Stimulated activated CD8-positive, alpha-beta memory T cell treated with anti-CD3 and anti-CD28 coated beads, Interleukin-12 subunit alpha, Interleukin-12 subunit beta, amount 100 ng/mL, for 24 hours (primary cell): ENCODE data around the gene RAPGEF1.
"Not testable (repeated sequence)": the region's sequence is repeated elsewhere in the genome, so short reads cannot be mapped to it uniquely, and the experiment has no call there.

Experiments
- DNase-seq: peaks from one replicate; pipeline ENCODE4 v3.0.0-alpha.2; 2020; ENCODE audit errors: extremely low read depth

RAPGEF1 gene

DNA sequence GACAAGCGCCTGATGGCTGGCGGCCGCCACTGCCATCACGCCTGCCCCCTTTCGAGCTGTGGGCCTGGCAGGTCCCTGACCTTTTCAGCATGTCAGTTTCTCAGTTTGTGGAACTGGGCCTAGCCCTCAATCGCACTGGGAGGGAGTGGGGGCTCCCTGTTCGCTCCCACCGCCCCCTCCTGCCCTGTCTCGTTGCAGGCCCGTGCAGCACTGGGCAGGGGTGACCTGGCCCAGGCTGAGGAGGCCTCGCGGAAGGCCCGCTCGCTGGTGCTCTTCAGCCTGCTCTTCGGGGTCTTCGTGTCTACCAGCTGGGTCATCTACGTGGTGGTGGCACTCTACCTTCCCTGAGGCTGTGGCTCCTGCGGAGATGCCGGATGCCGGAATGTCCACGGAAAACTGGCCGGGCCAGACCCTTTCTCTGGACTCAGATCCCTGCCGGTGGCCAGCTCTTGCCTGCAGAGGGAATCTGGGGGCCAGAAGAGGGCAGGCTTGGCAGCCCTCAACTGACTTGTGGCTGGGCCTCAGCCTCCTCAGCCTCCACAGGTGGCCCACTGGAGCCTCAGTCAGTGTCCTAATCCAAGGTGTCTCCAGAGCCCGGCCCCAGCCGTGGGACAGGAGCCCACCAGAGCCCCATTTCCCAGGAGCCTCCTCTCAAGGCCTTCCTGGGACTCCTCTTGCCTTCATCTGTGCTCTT lies 181.9 kb downstream of the RAPGEF1 start:
- DNase-seq: no peak

DNA sequence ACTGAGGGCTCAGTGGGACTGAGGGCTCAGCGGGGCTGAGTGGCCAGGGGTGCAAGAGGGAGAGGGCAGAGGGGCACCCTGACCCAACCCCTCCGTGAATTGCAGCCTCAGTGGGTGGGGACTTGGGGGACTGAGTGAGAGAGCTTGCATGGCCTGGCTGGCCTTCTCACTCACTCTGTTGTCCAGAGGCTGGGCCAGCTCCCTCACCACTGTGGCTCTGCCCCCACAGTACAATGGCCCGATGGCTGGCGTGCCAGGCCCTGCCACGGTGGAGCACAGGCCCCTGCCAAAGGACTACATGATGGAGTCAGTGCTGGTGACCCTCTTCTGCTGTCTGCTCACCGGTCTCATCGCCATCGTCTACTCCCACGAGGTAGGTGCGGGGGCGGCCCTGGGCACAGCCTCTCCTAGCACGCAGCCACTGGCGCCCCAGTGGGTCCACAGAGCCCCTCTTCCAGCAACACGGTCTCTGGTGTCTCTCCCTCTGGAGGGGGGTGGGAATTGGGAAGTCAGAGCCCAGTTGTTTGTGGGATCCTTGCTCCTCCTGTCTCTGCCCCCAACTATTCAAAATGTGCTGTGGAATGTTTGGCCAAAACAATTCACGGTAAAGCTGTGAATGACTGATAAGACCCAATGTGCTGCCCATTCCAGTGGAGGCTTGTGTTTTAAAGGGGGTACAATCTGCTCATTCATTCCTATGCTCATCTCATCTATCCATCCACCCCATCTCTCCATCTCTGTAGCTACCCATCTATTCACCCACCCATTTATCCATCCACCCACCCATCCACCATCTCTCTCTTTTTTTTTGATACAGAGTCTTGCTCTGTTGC lies 183.8 kb downstream of the RAPGEF1 start:
- no peak for DNase-seq

- DNase-seq: no peak
Measured at GRCh38 chr9:131554843-131555351, 185.0 kb downstream of the RAPGEF1 start.

- DNase-seq: no peak
Measured at GRCh38 chr9:131554087-131554842, 185.6 kb downstream of the RAPGEF1 start.

DNA sequence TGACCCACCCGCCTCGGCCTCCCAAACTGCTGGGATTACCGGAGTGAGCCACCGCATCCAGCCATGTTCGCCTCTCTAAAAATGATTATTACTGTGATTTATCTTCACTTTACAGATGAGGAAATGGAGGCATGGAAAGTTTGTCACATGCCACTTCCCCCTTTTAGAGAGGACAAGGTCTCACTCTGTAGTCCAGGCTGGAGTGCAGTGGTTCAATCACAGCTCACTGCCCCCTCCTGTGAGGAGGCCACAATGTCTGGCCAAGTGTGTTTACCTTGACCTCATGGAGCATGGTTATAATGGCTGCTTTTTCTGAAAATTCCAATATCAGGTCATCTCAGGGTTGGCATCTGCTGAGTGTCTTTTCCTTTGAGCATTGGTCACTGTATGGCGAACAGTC lies 187.8 kb downstream of the RAPGEF1 start:
- DNase-seq: no peak

GRCh38 chr9:131550465-131550864 lies 189.4 kb downstream of the RAPGEF1 start:
- DNase-seq: not testable (repeated sequence)

DNA sequence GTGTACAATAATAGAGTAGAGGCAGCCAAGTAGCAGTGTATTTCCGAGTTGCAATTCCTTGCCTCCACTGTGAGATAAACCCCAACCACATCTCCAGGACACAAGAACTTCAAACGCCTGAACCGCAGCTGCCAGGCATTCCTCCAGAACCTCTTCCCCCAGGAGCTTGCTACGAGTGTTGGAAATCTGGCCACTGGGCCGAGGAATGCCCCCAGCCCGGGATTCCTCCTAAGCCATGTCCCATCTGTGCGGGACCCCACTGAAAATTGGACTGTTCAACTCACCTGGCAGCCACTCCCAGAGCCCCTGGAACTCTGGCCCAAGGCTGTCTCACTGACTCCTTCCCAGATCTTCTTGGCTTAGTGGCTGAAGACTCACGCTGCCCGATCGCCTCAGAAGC lies 190.7 kb downstream of the RAPGEF1 start:
- not testable (repeated sequence) for DNase-seq

DNA sequence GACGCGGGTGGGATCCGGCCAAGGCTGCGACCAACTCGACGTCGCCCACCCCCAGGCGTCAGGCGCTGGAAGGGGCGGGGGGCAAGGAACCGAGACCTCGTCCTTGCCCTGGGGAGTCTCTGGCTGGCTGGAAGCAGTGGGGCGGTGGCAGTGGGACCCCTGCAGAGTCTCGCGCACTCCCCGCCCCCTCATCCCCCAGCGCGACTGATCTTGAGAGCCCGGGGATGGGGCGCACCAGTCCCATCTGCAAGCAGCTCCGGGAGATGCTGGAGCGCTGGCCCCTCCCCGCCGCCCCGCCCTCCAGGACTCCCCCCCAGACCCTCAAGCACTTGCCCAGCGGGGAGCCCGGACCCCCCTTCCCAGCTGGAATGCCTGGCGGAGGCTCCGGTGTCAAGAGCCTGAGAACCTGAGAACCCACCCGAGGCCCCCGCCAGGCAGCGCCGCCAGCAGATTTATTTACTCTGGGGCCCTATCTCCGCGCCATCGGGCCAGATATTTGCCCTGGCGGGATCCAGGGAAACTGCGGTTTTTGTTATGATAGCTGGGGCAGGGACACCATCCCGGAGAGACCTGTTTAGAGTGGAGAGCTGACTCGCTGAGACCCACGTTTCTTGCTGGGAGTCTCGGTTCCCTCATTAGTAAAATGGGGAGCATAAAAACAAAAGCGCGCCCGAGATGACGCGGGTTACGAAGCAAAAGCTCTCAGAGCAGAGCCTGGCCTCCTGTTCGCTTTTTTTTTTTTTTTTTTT lies 193.4 kb downstream of the RAPGEF1 start:
- no peak for DNase-seq

DNA sequence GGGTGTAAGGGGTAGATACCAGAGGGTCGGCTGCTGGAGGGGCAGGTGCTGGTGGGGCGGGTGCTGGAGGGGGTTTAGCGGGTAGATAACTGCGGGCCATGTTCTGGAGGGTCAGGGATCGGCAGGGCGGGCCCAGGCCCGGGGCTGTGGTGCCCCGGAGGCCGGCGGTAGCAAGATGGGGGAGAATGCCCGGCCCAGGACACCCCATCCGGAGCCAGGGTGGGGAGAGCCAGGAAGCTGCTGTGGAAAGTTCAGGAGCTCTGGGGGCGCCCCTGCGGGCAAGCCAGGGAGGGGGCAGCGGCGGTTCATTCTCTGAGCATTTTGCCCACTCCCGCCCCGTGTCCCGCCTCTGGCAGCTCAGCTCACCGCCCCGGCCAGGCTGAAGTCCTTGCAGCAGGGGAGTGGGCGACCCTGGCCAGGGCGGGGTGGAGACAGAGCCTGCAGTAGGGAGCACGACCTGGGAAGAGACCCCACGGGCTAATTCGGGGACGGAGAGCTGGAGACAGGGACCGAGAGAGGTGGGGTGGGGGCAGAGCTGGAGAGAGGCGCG lies 194.0 kb downstream of the RAPGEF1 start:
- no peak for DNase-seq

DNA sequence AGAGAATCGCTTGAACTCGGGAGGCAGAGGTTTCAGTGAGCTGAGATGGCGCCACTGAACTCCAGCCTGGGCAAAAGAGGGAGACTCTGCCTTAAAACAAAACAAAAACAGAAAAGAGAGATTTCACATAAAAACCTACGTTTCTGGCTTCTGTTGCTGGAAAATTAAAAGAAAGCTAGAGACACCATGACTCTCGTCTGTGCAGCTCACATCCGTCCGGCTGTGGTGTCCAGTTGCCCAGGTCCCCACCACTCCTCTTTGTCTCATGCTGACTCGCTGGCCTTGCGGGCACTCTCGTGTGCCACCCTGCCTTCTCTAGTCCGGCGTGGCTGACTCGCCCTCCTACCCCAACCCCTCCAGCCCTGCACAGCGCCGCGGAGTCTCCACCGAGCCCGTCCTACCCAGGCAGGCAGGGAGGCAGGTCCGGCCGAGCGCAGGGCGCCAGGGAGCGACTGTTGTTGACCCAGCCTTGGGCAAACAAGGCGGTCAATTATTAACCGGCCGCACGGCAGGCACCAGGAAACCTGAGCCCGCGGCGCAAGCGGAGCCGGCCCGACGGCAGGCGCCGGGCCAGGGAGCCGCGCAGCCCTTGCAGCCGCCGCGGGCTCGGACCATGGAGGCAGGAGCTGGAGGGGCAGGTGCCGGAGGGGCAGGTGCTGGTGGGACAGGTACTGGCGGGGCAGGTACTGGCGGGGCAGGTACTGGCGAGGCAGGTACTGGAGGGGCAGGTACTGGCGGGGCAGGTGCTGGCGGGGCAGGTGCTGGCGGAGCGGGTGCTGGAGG lies 194.7 kb downstream of the RAPGEF1 start, which contains the start of gene PRRT1B:
TSS of gene PRRT1B (plus strand) at position 521 of the 783 bp plus-strand sequence. CDS start at position 614, 93 bp downstream.
- no peak for DNase-seq

- DNase-seq: no peak
Measured at GRCh38 chr9:131543141-131543540, 196.7 kb downstream of the RAPGEF1 start.

DNA sequence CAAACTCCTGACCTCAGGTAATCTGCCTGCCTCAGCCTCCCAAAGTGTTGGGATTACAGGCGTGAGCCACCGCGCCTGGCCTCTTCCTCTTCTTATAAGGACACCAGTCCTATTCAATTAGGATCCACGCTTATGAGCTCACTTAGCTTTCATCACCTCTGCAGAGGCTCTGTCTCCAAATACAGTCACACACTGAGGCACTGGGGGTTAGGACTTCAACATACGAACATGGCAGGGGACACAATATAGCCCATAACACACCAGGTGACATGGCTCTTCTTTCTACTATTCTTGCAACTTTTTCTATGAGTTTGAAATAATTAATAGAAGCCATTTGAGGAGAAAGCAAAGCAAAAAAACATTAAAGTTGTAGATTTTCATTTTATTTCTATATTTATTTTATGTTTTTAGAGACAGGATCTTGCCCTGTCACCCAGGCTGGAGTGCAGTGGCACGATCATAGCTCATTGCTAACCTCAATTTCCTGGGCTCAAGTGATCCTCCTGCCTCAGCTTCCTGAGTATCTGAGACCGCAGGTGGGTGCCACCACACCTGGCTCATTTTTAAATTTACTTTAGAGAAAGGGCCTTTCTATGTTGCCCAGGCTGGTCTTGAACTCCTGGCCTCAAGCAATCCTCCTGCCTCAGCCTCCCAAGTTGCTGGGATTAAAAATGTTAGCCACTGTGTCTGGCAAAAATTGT lies 200.5 kb downstream of the RAPGEF1 start:
- DNase-seq: no peak

- no peak for DNase-seq
Measured at GRCh38 chr9:131537946-131538345, 201.9 kb downstream of the RAPGEF1 start.

GRCh38 chr9:131534721-131535237 lies 205.1 kb downstream of the RAPGEF1 start:
- DNase-seq: no peak

GRCh38 chr9:131530920-131531832 lies 208.7 kb downstream of the RAPGEF1 start, which contains the start of gene UCK1:
UCK1 (minus strand) TSS chr9:131531263; CDS start chr9:131531174, 89 bp downstream.
- DNase-seq: peak; percentile 40

DNA sequence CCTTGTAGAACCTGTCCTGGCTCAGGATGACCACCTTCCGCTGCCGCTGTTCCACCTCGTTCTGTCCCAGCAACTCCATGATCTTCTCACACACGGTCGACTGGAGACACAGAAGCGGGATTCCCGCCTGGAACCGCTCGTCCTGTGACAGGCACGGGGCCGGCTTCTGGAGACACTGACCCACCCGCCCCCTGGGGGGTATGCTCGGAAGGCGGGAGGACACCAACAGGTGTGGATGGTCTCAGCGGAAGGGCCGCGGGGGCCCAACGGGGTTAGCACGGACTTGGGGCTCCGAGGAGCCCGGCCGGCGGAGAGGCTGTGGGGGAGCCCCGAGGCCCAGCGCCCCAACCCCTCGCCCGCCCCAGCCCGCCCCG lies 209.3 kb downstream of the RAPGEF1 start:
- no peak for DNase-seq

- DNase-seq: no peak
Measured at GRCh38 chr9:131529597-131530545, 210.0 kb downstream of the RAPGEF1 start.
